Measurements from ENCODE around the gene ELF2.

DNA sequence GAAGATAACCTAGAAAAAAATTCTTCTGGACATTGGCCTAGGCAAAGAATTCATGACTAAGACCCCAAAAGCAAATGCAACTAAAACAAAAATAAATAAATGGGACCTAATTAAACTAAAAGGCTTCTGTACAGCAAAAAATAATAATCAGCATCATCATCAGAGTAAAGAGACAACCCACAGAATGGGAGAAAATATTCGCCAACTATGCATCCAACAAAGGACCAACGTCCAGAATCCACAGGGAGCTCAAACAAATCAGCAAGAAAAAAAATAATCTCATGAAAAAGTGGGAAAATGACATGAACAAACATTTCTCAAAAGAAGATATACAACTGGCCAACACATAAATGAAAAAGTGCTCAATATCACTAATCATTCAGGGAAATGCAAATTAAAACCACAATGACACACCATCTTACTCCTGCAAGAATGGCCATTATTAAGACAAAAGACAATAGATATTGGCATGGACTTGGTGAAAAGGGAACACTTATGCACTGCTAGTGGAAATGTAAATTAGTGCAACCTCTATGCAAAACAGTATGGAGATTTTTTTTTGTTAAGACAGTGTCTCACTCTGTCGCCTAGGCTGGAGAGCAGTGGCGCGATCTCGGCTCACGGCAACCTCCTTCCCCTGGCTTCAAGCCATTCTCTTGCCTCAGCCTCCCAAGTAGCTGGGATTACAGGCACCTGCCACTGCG, 29.9 kb downstream of the ELF2 start:
- TF ChIP-seq MYC (IDR thresholded peaks at IDR 0.05; ENCODE audit: low read depth, low read length) = no peak
- TF ChIP-seq, protein P1, sequence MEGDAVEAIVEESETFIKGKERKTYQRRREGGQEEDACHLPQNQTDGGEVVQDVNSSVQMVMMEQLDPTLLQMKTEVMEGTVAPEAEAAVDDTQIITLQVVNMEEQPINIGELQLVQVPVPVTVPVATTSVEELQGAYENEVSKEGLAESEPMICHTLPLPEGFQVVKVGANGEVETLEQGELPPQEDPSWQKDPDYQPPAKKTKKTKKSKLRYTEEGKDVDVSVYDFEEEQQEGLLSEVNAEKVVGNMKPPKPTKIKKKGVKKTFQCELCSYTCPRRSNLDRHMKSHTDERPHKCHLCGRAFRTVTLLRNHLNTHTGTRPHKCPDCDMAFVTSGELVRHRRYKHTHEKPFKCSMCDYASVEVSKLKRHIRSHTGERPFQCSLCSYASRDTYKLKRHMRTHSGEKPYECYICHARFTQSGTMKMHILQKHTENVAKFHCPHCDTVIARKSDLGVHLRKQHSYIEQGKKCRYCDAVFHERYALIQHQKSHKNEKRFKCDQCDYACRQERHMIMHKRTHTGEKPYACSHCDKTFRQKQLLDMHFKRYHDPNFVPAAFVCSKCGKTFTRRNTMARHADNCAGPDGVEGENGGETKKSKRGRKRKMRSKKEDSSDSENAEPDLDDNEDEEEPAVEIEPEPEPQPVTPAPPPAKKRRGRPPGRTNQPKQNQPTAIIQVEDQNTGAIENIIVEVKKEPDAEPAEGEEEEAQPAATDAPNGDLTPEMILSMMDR (IDR thresholded peaks at IDR 0.05; ENCODE audit: extremely low read depth in 1 of 2, insufficient read depth in 1 of 2, low read depth in 1 of 2, low read length in 2 of 2) = no peak
- no peak for TF ChIP-seq FOS (IDR thresholded peaks at IDR 0.05; ENCODE audit: borderline replicate concordance, insufficient read depth, low read length)
- TF ChIP-seq POLR2A (IDR thresholded peaks at IDR 0.05; ENCODE audit: low read depth, low read length) = no peak
- TF ChIP-seq, protein P2, sequence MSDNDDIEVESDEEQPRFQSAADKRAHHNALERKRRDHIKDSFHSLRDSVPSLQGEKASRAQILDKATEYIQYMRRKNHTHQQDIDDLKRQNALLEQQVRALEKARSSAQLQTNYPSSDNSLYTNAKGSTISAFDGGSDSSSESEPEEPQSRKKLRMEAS (IDR thresholded peaks at IDR 0.05; ENCODE audit: insufficient read depth, insufficient read length) = no peak
- TF ChIP-seq GATA2 (IDR thresholded peaks at IDR 0.05; ENCODE audit: insufficient read depth, insufficient read length, low read depth, low read length) = no peak
- TF ChIP-seq EZH2 (IDR thresholded peaks at IDR 0.05; ENCODE audit: borderline replicate concordance, low read depth, low read length, severe bottlenecking) = no peak
- TF ChIP-seq POLR2AphosphoS5 (IDR thresholded peaks at IDR 0.05; ENCODE audit: insufficient read depth, low read depth, low read length) = no peak
